Upper lobe of left lung (tissue), 6 donors: ENCODE results near the gene HOXC11. TPM values are rescaled to one million over a fixed set of nuclear protein-coding genes. Genes with fewer than 3 reads are reported as not detected.

Source experiments
- ATAC-seq, 2 donors: fragments of 200-7000 bp; cut with Tn5 transposase; one replicate each; pipeline ENCODE4 v1.9.1; 2022; ENCODE audit warnings: mild to moderate bottlenecking in 2 of 2, moderate library complexity in 2 of 2; ENCODE audit not compliant: low FRiP score in 2 of 2
- DNase-seq, 2 donors: peaks; one replicate each; pipeline ENCODE4 v3.0.0-alpha.2; 2019 to 2020
- H3K27ac ChIP-seq, 4 donors: fragments of 200-600 bp; sonication (generic); one replicate each; pipeline ENCODE4 v1.5.1; 2016 to 2019
- H3K27me3 ChIP-seq, 4 donors: fragments of 200-600 bp; sonication (generic); one replicate each; pipeline ENCODE4 v1.5.1; 2017 to 2019
- H3K36me3 ChIP-seq, 4 donors: fragments of 200-600 bp; sonication (generic); one replicate each; pipeline ENCODE4 v1.5.1; 2016 to 2019
- H3K4me1 ChIP-seq, 4 donors: fragments of 200-600 bp; sonication (generic); one replicate each; pipeline ENCODE4 v1.5.1; 2018 to 2019
- H3K4me3 ChIP-seq, 4 donors: fragments of 200-600 bp; sonication (generic); one replicate each; pipeline ENCODE4 v1.5.1; 2017 to 2019; ENCODE audit warnings: mild to moderate bottlenecking in 2 of 4, moderate library complexity in 1 of 4
- H3K9me3 ChIP-seq, 4 donors: fragments of 200-600 bp; sonication (generic); one replicate each; pipeline ENCODE4 v1.5.1; 2018 to 2019
- EP300 ChIP-seq, 4 donors: sonication (generic); formaldehyde crosslinking; IDR thresholded peaks; one replicate each; pipeline ENCODE4 v1.5.1; 2017; ENCODE audit warnings: antibody characterized with exemption in 4 of 4, control low read depth in 2 of 4
- POLR2A ChIP-seq, 4 donors: fragments of 450-650 bp; IDR thresholded peaks; one replicate each; pipeline ENCODE4 v1.5.1; 2016 to 2017; ENCODE audit warnings: antibody characterized with exemption in 4 of 4, mild to moderate bottlenecking in 2 of 4
- POLR2AphosphoS5 ChIP-seq, 2 donors: sonication (generic); formaldehyde crosslinking; IDR thresholded peaks; one replicate each; pipeline ENCODE4 v1.5.1; 2017; ENCODE audit warnings: antibody characterized with exemption in 2 of 2
- WGBS, 2 donors: methylation state at CpG; one replicate each; pipeline ENCODE4 v1.1.5; 2017 to 2018; 5-methylcytosine and 5-hydroxymethylcytosine counted together
- total RNA-seq, 6 donors: library from RNA; depleted of rRNA in 4 of 6; stranded (reverse); fragments of >200 nt in 4 of 6; gene quantifications; one replicate each; pipeline versions ENCODE4 v1.1.0 to v1.2.1, GENCODE V29; 2016 to 2021
- TF ChIP-seq, protein P1 (sequence below), 6 experiments: fragments of 450-650 bp in 4 of 6; fragments of 200-600 bp in 2 of 6; sonication (generic) in 2 of 6; IDR thresholded peaks; one replicate each; pipeline ENCODE4 v1.5.1; 2016 to 2019; ENCODE audit warnings: antibody characterized with exemption in 6 of 6
- donor health status: DM: no; HTN: no; CAD: no; lungs with moderate emphysema.
- donor health status: DM: no; HTN: yes; CAD: no; lungs with severe emphysema.

The HOXC11 gene
- total RNA-seq, 6 donors from 2014 or later: not detected

GRCh38 chr12:53959314-53959713 lies 13.6 kb upstream of the HOXC11 start:
- 6 to 10% methylated on average over 4 of the region's 4 CpGs for WGBS, 2 donors
- Histone ChIP-seq H3K36me3 (no peaks in the 10 kb centered on the region), H3K9me3 (no peaks in the 10 kb centered on the region), H3K4me1 (peaks cover 0 to 28% (median 5%) of the 10 kb centered on the region in 4 donors), H3K4me3 (no peak overlapping the region), H3K27ac (no peak overlapping the region), H3K27me3 (peaks cover 0 to 86% (median 56%) of the 10 kb centered on the region in 4 donors)
- ATAC-seq (no peak), DNase-seq (no peak)
- TF ChIP-seq POLR2A (IDR thresholded peaks at IDR 0.05) (no peak), EP300 (IDR thresholded peaks at IDR 0.05) (no peak), POLR2AphosphoS5 (IDR thresholded peaks at IDR 0.05) (no peak)
- TF ChIP-seq, protein P1, sequence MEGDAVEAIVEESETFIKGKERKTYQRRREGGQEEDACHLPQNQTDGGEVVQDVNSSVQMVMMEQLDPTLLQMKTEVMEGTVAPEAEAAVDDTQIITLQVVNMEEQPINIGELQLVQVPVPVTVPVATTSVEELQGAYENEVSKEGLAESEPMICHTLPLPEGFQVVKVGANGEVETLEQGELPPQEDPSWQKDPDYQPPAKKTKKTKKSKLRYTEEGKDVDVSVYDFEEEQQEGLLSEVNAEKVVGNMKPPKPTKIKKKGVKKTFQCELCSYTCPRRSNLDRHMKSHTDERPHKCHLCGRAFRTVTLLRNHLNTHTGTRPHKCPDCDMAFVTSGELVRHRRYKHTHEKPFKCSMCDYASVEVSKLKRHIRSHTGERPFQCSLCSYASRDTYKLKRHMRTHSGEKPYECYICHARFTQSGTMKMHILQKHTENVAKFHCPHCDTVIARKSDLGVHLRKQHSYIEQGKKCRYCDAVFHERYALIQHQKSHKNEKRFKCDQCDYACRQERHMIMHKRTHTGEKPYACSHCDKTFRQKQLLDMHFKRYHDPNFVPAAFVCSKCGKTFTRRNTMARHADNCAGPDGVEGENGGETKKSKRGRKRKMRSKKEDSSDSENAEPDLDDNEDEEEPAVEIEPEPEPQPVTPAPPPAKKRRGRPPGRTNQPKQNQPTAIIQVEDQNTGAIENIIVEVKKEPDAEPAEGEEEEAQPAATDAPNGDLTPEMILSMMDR (IDR thresholded peaks at IDR 0.05): no peak

DNA sequence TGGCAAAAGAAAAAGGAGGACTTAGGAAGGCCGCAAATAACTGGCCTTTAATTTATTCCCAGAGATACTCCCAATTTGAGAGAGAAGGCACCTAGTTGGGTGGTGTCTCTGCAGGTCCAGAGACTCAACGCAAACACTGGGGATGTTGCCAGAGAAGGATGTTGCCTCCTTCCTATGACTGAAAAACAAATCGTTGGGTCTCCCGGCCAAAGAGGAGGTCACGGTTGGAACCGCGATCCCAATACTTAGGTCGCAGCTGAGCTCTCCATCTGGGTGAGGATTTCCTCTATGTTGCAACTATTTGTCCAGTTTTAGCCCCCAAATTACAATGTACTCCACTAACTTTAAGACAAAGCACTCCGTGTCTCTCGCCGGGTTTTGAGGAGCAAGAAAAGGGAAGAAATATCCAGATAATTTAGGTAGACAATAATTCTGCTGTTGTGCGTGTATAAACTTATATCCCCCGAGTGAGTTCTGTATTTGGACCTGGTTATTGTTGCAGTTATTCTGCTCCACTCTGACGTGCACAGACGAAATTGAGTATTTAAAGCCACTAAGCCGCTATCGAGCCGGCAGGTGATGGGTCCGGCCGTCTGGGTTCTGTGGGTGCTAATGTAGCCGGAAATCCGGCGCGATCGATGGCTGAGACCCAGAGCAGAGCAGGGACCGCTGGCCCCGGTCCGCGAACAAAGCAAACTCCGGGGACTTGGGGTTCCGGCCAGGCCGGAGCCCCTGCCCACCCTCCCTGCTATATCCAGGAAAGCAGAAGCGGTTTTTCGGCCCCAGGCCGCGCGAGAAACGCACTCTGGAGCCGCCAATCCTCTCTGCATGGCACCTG lies 12.5 kb upstream of the HOXC11 start:
- Histone ChIP-seq H3K27ac (no peak overlapping the region), H3K4me3 (no peak overlapping the region), H3K27me3 (peaks cover 0 to 83% (median 50%) of the 10 kb centered on the region in 4 donors), H3K4me1 (peaks cover 0 to 21% (median 5%) of the 10 kb centered on the region in 4 donors), H3K9me3 (no peaks in the 10 kb centered on the region), H3K36me3 (no peaks in the 10 kb centered on the region)
- WGBS, 2 donors: 9 to 11% methylated on average over 32 to 33 of the region's 39 CpGs
- no peak for DNase-seq
- ATAC-seq: no peak
- TF ChIP-seq POLR2A (IDR thresholded peaks at IDR 0.05) (no peak), EP300 (IDR thresholded peaks at IDR 0.05) (no peak), POLR2AphosphoS5 (IDR thresholded peaks at IDR 0.05) (no peak)
- TF ChIP-seq, protein P1 (IDR thresholded peaks at IDR 0.05): no peak

DNA sequence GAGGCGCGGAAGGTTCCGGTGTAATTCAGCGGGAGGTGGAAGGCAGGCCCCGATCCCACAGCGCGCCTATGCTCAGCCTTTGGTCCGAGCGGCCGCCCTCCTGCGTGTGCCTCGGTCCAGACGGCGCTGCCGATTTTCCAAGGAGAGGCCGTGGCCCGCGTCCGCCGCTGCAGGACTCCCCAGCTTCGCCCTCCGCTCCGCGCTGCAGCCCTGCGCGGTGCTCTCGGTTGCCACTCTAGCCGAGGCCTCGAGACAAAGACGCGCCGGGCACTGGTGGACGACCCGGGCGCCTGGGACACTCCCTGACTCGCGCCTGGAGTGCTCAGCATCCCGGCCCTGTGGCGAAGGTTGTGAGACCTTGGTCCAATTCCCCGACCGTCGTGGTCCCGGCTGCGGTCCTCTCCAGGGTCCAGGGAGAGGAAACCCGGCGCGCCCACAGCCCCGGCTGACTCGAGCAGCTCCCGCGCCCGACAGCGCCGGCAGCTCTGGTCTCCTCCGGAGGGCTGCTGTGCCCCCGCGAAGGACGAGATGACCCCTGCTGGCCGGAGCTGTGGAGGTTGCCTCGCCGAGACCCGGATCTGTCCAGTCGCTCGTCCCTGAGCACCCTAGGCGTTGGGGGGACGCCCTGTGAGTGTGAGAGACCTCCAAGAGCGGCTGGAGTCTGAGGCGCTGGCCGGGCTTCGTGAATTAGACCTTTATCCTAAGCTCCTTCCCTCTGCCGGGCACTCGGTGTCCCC lies 11.7 kb upstream of the HOXC11 start:
- DNase-seq (peak in 1 of 2 donors; percentile 80), ATAC-seq (peak in 1 of 2 donors; percentile 29)
- no peak overlapping the region for H3K27ac ChIP-seq
- peaks cover 0 to 23% (median 6%) of the 10 kb centered on the region in 4 donors for H3K4me1 ChIP-seq
- H3K9me3 ChIP-seq: no peaks in the 10 kb centered on the region
- no peaks in the 10 kb centered on the region for H3K36me3 ChIP-seq
- no peak for TF ChIP-seq POLR2AphosphoS5 (IDR thresholded peaks at IDR 0.05)
- TF ChIP-seq, protein P1 (IDR thresholded peaks at IDR 0.05): no peak
- TF ChIP-seq EP300 (IDR thresholded peaks at IDR 0.05): no peak
- no peak for TF ChIP-seq POLR2A (IDR thresholded peaks at IDR 0.05)
- H3K4me3 ChIP-seq: no peak overlapping the region
- WGBS, 2 donors: 3% methylated on average over 34 of the region's 72 CpGs; no CpG with 5 or more reads in 1 of the 2 donors
- peaks cover 0 to 83% (median 51%) of the 10 kb centered on the region in 4 donors for H3K27me3 ChIP-seq

DNA sequence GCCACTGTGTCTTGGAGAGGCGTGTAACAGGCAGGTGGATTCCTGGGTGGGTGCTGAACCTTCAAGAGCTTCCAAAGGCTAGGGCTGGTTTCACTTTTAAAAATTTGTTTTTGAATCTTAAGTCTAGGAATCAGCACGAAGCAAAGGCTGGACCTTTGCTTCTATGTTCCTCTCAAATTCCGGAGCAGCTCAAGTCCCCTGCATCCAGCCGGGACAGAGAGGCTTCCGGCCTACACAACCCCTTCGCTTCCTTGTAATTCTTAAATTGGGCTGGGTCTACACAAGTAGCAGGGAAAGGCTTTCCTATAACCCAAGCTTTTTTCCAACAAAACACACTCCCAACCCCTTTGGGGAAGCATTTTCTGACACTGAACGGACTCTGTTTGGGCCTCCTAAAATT lies 9.9 kb upstream of the HOXC11 start:
- no peak overlapping the region for H3K4me3 ChIP-seq
- no peak overlapping the region for H3K27ac ChIP-seq
- no peaks in the 10 kb centered on the region for H3K36me3 ChIP-seq
- 24 to 30% methylated on average over 7 of the region's 7 CpGs for WGBS, 2 donors
- TF ChIP-seq POLR2A (IDR thresholded peaks at IDR 0.05) (no peak), POLR2AphosphoS5 (IDR thresholded peaks at IDR 0.05) (no peak), EP300 (IDR thresholded peaks at IDR 0.05) (no peak)
- TF ChIP-seq, protein P1 (IDR thresholded peaks at IDR 0.05): no peak
- no peaks in the 10 kb centered on the region for H3K9me3 ChIP-seq
- H3K4me1 ChIP-seq: peaks cover 0 to 29% (median 12%) of the 10 kb centered on the region in 4 donors
- ATAC-seq (no peak), DNase-seq (no peak)
- peaks cover 0 to 81% (median 46%) of the 10 kb centered on the region in 4 donors for H3K27me3 ChIP-seq
